ENCODE measurements around the gene SLC13A4.

SLC13A4 gene

DNA sequence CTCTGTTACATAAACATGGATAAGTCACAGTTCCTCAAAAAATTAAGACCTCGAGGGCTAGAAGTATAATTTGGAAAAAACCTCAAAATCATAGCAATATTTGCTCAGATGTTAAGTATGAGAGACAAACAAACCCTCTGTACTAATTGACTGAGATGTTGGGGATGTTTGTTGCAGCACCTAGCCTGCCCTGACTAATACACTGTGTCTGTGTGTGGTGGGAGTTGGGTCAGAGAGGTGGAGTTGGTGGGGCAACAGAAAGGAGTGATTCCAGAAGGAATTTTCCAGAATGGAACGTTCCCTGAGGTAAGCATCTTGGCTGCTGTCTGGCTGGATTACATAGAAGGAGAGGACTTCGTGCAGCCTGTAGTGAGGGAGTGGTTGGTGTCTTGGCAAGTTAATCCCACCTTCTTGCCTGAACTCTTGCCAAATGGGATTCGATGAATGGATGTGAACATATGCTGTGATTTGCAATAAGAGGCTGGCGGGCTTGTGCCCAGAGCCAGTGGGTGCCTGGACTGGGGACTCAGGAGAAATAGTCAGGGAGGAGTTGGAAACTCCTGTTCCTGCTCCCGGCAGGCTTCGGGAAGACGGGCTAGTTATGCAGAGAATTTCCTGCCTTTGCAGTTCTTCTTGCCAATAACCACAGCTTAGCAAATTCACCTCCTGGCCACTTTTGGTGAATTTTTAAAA is 29.9 kb upstream of the SLC13A4 start:
- Histone ChIP-seq H3K4me3 (ENCODE audit: low read depth in 1 of 2, low read length in 2 of 2) (no peak overlapping the region), H3K36me3 (ENCODE audit: insufficient read depth, low read length) (no peaks in the 10 kb centered on the region), H3K9me3 (ENCODE audit: insufficient read depth, low read length, severe bottlenecking) (no peaks in the 10 kb centered on the region), H3K79me2 (ENCODE audit: insufficient read depth, low read length) (no peaks in the 10 kb centered on the region), H4K20me1 (ENCODE audit: insufficient read depth, low read length) (no peaks in the 10 kb centered on the region), H3K4me1 (ENCODE audit: insufficient read depth, low read length) (peaks cover 6% of the 10 kb centered on the region; the same call in 1 of the 2 replicates), H2AFZ (ENCODE audit: low read depth, low read length) (no peak overlapping the region), H3K9ac (ENCODE audit: low read depth, low read length) (no peak overlapping the region), H3K27ac (ENCODE audit: low read length) (no peak overlapping the region), H3K4me2 (ENCODE audit: insufficient read depth, low read length) (no peak overlapping the region), H3K27me3 (ENCODE audit: insufficient read depth, low read length, poor library complexity) (peaks cover 3% of the 10 kb centered on the region)
- no peak for TF ChIP-seq EZH2 (IDR thresholded peaks at IDR 0.05; ENCODE audit: borderline replicate concordance, low read depth, low read length, severe bottlenecking)
- TF ChIP-seq, protein P1, sequence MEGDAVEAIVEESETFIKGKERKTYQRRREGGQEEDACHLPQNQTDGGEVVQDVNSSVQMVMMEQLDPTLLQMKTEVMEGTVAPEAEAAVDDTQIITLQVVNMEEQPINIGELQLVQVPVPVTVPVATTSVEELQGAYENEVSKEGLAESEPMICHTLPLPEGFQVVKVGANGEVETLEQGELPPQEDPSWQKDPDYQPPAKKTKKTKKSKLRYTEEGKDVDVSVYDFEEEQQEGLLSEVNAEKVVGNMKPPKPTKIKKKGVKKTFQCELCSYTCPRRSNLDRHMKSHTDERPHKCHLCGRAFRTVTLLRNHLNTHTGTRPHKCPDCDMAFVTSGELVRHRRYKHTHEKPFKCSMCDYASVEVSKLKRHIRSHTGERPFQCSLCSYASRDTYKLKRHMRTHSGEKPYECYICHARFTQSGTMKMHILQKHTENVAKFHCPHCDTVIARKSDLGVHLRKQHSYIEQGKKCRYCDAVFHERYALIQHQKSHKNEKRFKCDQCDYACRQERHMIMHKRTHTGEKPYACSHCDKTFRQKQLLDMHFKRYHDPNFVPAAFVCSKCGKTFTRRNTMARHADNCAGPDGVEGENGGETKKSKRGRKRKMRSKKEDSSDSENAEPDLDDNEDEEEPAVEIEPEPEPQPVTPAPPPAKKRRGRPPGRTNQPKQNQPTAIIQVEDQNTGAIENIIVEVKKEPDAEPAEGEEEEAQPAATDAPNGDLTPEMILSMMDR (IDR thresholded peaks at IDR 0.05; ENCODE audit: borderline replicate concordance, extremely low read depth, low read length, poor library complexity, severe bottlenecking) = no peak
- ATAC-seq (ENCODE audit: insufficient read depth, low read depth) = no peak
- DNase-seq = no peak

GRCh38 chr7:135756191-135756590 is 28.2 kb upstream of the SLC13A4 start:
- Histone ChIP-seq H3K9ac (ENCODE audit: low read depth, low read length) (no peak overlapping the region), H3K4me1 (ENCODE audit: insufficient read depth, low read length) (no peaks in the 10 kb centered on the region), H3K79me2 (ENCODE audit: insufficient read depth, low read length) (no peaks in the 10 kb centered on the region), H3K27ac (ENCODE audit: low read length) (no peak overlapping the region), H3K27me3 (ENCODE audit: insufficient read depth, low read length, poor library complexity) (peaks cover 3% of the 10 kb centered on the region), H3K9me3 (ENCODE audit: insufficient read depth, low read length, severe bottlenecking) (no peaks in the 10 kb centered on the region), H3K36me3 (ENCODE audit: insufficient read depth, low read length) (no peaks in the 10 kb centered on the region), H3K4me2 (ENCODE audit: insufficient read depth, low read length) (no peak overlapping the region), H2AFZ (ENCODE audit: low read depth, low read length) (no peak overlapping the region), H3K4me3 (ENCODE audit: low read depth in 1 of 2, low read length in 2 of 2) (no peak overlapping the region), H4K20me1 (ENCODE audit: insufficient read depth, low read length) (no peaks in the 10 kb centered on the region)
- DNase-seq = no peak
- TF ChIP-seq, protein P1 (IDR thresholded peaks at IDR 0.05; ENCODE audit: borderline replicate concordance, extremely low read depth, low read length, poor library complexity, severe bottlenecking) = no peak
- TF ChIP-seq EZH2 (IDR thresholded peaks at IDR 0.05; ENCODE audit: borderline replicate concordance, low read depth, low read length, severe bottlenecking) = no peak
- no peak for ATAC-seq (ENCODE audit: insufficient read depth, low read depth)

- no peaks in the 10 kb centered on the region for H3K36me3 ChIP-seq (ENCODE audit: insufficient read depth, low read length)
- no peak overlapping the region for H3K4me2 ChIP-seq (ENCODE audit: insufficient read depth, low read length)
- H4K20me1 ChIP-seq (ENCODE audit: insufficient read depth, low read length) = no peaks in the 10 kb centered on the region
- H3K79me2 ChIP-seq (ENCODE audit: insufficient read depth, low read length) = no peaks in the 10 kb centered on the region
- no peak overlapping the region for H2AFZ ChIP-seq (ENCODE audit: low read depth, low read length)
- H3K9me3 ChIP-seq (ENCODE audit: insufficient read depth, low read length, severe bottlenecking) = no peaks in the 10 kb centered on the region
- no peak overlapping the region for H3K4me3 ChIP-seq (ENCODE audit: low read depth in 1 of 2, low read length in 2 of 2)
- no peak overlapping the region for H3K27ac ChIP-seq (ENCODE audit: low read length)
- no peak overlapping the region for H3K9ac ChIP-seq (ENCODE audit: low read depth, low read length)
- H3K27me3 ChIP-seq (ENCODE audit: insufficient read depth, low read length, poor library complexity) = peaks cover 3% of the 10 kb centered on the region
- no peaks in the 10 kb centered on the region for H3K4me1 ChIP-seq (ENCODE audit: insufficient read depth, low read length)
- DNase-seq (no peak), ATAC-seq (ENCODE audit: insufficient read depth, low read depth) (no peak)
- no peak for TF ChIP-seq EZH2 (IDR thresholded peaks at IDR 0.05; ENCODE audit: borderline replicate concordance, low read depth, low read length, severe bottlenecking)
- TF ChIP-seq, protein P1 (IDR thresholded peaks at IDR 0.05; ENCODE audit: borderline replicate concordance, extremely low read depth, low read length, poor library complexity, severe bottlenecking) = no peak
Observed at GRCh38 chr7:135755351-135755753, 27.4 kb upstream of the SLC13A4 start.

Measured in DND-41 (cell line).